H7 (cell line): Measurements from ENCODE around the gene ARHGAP33. TPM values are rescaled to one million over a fixed set of nuclear protein-coding genes. Genes with fewer than 3 reads are reported as not detected.

Experiments
- DNase-seq: peaks from one replicate; pipeline ENCODE4 v3.0.0; 2012
- H3K27me3 ChIP-seq: 2 replicates; pipeline ENCODE4 v1.6.0; 2011; ENCODE audit warnings: mild to moderate bottlenecking, low read length; ENCODE audit not compliant: control insufficient read depth, insufficient read depth
- H3K36me3 ChIP-seq: replicated peaks from 2 replicates; pipeline ENCODE4 v1.5.1; 2011; ENCODE audit warnings: low read length; ENCODE audit not compliant: control insufficient read depth, insufficient read depth
- H3K4me3 ChIP-seq: 2 replicates; pipeline ENCODE4 v1.5.1; 2011; ENCODE audit warnings: low read depth, mild to moderate bottlenecking, control low read depth, low read length, moderate library complexity; ENCODE audit not compliant: insufficient read depth
- total RNA-seq: library from RNA; depleted of rRNA; stranded (reverse); fragments of >200 nt; shearing (Covaris generic); gene quantifications from 2 replicates; pipeline ENCODE4 v1.2.3, GENCODE V29; 2014

ARHGAP33 gene
- total RNA-seq, 1 experiment from 2014 or later = 3.7 TPM

DNA sequence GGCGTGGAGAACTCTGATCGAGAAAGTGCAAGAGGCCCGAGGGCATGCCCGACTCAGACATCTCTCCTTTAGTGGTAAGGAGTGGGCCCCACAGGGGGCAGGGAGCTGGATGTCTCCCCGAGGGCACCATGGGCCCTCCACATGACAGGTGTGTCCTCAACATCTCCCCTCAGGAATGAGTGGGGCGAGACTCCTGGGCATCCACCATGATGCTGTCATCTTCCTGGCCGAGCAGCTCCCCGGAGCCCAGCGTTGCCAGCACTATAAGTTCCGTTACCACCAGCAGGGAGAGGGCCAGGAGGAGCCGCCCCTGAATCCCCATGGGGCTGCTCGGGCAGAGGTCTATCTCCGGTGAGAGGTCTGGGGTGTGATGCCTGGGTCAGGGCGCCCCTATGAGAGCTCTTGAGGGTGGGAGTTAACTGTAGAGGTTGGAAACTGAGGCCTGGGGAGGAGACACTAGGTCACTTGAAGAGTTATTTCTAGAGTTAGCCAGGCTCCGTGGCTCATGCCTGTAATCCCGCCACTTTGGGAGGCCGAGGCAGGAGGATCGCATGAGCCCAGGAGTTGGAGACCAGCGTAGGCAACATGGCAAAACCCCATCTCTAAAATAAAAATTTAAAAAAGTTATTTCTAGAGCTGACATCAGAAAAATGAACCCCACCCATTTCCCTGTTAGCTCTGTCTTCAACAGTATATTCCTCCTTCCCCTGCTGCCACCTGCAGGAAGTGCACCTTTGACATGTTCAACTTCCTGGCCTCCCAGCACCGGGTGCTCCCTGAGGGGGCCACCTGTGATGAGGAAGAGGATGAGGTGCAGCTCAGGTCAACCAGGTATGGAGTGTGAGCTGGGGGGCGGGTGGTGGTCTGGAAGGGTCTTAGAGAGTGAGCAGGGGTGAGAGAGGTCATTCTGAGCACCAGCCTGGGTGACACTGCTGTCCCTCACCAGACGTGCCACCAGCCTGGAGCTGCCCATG, 38.2 kb upstream of the ARHGAP33 start:
- H3K36me3 ChIP-seq = peaks cover 26% of the 10 kb centered on the region
- DNase-seq = no peak

DNA sequence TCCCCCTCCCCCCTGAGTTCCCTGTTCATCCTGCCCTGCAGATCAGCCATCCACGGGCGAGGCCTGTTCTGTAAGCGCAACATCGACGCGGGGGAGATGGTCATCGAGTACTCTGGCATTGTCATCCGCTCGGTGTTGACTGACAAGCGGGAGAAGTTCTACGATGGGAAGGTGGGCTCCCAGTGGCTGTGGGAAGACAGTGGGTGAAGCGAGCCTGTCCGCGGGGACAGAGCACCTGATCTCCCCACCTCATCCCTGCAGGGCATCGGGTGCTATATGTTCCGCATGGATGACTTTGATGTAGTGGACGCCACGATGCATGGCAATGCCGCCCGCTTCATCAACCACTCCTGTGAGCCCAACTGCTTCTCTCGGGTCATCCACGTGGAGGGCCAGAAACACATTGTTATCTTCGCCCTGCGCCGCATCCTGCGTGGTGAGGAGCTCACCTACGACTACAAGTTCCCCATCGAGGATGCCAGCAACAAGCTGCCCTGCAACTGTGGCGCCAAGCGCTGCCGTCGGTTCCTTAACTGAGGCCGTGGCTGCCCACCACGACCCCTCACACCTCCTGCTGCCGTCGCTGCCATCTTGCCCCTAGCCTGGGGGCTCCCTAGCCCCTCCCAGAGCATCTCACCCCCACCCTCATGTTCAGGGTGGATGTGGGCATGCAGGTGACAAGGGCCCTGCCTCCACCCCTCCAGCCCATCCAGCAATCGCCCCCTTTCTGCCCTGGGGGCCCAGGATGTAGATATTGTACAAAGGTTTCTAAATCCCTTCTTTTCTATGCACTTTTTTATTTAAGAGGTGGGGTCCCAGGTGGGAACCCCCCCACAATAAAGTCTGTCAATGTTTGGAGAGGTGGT, 37.1 kb upstream of the ARHGAP33 start:
- Histone ChIP-seq H3K27me3 (no peaks in the 10 kb centered on the region), H3K36me3 (peaks cover 26% of the 10 kb centered on the region), H3K4me3 (no peak overlapping the region)
- no peak for DNase-seq

More for the DNA sequence above, 38.2 kb upstream of the ARHGAP33 start:
- Histone ChIP-seq H3K27me3 (no peaks in the 10 kb centered on the region), H3K4me3 (no peak overlapping the region)

DNA sequence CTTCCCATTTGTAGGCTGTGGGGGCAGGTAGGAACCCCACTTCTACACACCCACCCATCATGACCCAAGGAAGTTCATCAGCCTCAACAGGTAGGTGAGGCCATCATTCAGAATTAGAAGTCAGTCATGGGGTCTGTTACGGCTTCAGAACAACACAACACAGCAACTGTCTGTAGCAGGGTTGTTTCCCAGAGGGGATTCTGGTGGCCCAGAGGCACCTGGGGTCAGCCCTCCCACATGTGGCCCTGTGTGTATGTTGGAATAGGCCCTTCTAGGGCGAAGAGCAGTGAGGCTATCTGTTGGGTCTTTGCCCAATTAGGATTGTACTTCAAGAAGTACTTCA, 36.5 kb upstream of the ARHGAP33 start:
- Histone ChIP-seq H3K4me3 (no peak overlapping the region), H3K36me3 (peaks cover 24% of the 10 kb centered on the region), H3K27me3 (no peaks in the 10 kb centered on the region)
- no peak for DNase-seq

DNA sequence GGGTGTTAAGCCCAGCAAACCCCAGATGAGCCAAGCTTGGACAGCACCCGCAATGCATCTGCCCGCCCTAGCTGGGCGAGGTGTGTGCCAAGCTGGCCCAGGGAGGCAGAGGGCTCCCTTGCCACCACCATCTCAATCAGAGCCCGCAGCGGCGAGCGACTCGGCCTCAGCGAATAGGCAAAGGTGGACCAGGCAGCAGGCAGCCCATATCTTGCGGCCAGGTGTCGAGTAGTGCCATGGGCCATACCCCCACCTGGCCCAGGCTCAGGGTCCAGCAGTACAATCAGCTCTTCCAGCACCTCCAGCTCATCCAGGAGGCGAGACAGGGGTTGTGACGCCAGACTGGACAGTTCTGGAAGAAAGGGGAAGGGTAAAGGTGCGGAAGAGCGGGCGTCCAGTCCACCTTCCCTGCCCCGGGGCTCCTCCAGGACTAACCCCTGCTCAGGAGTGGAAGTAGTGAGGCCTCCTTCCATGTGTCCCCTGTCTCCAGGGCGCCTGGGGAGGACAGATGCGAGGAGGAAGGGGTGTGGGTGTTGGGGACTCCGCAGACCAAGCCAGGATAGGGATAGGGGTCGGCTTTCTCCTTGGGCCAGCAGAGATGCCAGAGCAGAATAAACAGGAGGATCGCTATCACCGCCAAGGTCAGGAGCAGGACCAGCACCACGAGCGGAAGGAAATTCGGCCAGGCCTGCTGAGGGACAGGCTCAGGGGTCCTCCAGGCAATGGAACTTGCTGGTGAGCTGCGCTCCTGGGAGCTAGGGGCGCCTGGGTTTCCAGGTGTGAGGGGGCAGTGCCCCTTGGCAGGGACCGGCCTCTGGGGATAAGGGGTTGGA, 35.9 kb upstream of the ARHGAP33 start:
- Histone ChIP-seq H3K36me3 (peaks cover 22% of the 10 kb centered on the region), H3K4me3 (peak overlapping the region; percentile 69), H3K27me3 (no peaks in the 10 kb centered on the region)
- peak; percentile 72 for DNase-seq

DNA sequence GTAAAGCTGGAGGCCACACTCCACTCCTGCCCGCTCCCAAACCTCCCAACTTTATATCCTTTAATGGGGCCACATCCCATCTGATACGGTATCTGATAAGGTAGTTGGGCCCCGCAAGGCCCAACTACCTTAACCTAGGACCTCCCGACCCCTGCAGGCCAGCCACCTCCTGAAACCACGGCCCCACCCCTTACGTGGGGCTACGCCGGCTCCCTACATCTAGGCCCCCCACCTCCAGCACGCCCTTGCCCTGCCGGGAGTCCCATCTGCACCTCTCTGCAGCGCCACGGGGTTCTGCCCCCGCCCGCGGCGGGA, 35.3 kb upstream of the ARHGAP33 start:
- H3K36me3 ChIP-seq = peaks cover 21% of the 10 kb centered on the region
- DNase-seq = no peak

DNA sequence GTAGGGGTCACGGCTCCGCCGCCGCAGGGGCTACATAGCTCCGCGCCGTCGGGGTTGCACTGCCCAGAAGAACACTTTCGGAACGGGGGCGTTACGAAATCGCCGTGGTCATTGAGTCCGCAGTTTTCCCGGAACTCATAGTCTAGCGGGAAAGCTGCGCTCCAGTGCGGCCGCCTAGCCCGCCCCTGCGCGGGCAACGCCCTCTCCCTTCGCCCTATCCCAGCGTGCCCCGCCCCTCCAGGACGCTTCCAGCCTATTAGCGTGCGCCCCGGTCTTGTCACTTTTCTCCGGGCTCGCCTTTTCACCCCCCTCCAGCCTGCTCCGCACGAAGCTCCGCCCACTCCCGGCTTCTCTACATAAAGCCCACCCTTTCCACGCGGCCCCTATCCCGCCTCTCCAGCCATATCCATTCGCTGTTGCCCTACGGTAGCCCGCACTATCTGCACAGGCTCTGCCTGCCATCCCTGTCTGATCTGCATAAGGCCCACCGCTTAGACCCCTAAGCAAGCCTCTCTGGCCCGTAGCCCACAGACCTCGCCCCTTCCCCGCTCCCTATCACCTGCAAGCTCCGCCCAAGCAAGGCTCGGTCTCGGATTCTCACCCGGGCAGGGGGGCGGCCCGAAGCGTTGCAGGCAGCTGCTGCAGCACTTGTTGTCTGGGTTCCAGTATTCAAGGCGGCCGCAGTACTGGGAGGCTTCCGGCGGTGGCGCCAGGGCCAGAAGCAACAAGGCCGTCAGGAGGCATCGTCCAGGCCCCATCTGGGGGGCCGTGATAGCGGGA, 34.8 kb upstream of the ARHGAP33 start:
- Histone ChIP-seq H3K4me3 (peak overlapping the region; percentile 69), H3K27me3 (no peaks in the 10 kb centered on the region), H3K36me3 (peaks cover 16% of the 10 kb centered on the region)
- DNase-seq = peak; percentile 100

More for the DNA sequence above, 35.3 kb upstream of the ARHGAP33 start:
- Histone ChIP-seq H3K4me3 (peak overlapping the region; percentile 69), H3K27me3 (no peaks in the 10 kb centered on the region)

DNA sequence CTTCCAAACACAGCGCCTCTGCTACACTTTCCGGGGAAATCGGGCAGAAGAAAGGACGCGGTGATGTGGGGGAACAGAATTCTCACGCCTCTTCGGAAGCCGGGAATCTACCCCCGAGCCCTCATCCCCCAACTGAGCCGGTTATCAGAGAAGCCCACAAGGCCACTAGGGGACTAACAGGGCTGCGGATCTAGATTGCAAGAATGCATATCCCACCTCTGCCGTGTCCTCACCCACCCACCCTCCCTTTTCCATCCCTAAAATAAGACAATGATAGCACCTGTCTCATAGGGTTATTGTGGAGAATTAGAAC, 34.2 kb upstream of the ARHGAP33 start:
- DNase-seq = no peak
- Histone ChIP-seq H3K36me3 (peaks cover 16% of the 10 kb centered on the region), H3K4me3 (peak overlapping the region; percentile 61), H3K27me3 (no peaks in the 10 kb centered on the region)

DNA sequence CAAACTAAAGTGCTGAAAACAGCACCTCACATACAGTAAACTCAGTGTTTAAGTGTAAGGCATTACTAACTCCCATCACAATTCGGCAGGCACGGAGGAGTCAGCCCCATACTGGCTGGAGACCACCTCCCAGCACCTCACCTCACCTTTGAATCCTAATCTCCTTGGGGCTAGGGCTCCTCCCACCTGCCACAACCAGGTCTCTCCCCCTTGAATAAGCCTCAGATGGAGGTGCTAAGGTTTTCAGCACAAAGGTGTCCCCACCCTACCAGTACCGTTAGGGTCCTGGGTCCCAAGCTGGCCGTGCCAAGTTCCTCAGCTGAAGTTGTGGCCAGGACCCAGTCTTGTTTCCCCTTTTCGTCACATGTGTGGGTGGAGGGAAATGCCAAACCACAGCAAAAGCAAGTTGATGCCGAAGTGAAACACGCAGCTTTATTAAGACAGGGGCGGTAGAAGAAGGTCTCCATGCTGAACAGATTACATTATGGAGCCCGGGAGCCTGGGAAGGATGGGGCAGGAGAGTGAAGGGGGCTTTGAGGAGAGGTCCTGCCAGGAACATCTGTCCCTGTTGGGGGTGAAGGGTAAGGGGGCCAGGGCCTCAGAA, 33.1 kb upstream of the ARHGAP33 start, which contains the start of gene IGFLR1:
IGFLR1 (minus strand) TSS at position 332 of the 604 bp plus-strand sequence. CDS start 1,272 bp downstream, outside the sequence.
- no peaks in the 10 kb centered on the region for H3K27me3 ChIP-seq
- no peak for DNase-seq
- peak within 1 kb of the TSS; percentile 61 for H3K4me3 ChIP-seq
- H3K36me3 ChIP-seq = peaks cover 10% of the 10 kb centered on the region

DNA sequence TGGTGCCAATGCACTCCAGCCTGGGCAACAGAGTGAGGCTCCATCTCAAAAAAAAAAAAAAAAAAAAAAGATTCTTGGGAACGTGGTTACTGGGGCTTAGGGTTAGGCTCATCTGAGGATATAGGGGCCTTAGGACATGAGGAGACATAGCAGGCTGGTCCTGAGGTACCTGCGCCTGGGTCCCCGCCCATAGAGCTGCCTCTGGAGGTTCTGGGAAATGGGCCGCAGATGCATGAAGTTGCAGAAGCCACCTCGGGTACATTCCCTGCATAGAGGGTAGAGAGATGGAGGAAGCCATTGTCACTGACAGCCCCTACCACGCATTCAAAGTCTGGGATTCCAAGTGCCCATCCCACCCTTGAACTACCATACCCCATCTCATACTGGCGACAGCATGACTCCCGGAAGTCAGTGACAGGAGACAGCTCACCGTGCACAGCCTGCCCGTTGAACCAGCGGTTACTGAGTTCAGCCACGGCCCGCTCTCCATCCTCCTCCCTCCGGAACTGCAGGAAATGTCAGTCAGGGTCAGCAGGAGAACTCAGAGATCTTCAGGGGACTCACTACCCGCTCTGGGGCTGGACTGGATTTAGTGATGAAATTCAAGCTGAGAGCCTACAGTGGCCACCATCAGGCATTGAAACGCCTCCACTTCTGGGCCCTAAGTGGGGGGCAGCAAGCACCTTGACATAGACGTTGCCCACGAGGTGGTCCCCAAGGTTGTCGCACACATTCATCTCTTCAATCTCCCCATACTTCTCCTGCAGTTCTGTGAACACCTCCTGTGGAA, 31.5 kb upstream of the ARHGAP33 start:
- H3K27me3 ChIP-seq = no peaks in the 10 kb centered on the region
- DNase-seq = no peak
- H3K4me3 ChIP-seq = no peak overlapping the region
- peaks cover 2% of the 10 kb centered on the region for H3K36me3 ChIP-seq

DNA sequence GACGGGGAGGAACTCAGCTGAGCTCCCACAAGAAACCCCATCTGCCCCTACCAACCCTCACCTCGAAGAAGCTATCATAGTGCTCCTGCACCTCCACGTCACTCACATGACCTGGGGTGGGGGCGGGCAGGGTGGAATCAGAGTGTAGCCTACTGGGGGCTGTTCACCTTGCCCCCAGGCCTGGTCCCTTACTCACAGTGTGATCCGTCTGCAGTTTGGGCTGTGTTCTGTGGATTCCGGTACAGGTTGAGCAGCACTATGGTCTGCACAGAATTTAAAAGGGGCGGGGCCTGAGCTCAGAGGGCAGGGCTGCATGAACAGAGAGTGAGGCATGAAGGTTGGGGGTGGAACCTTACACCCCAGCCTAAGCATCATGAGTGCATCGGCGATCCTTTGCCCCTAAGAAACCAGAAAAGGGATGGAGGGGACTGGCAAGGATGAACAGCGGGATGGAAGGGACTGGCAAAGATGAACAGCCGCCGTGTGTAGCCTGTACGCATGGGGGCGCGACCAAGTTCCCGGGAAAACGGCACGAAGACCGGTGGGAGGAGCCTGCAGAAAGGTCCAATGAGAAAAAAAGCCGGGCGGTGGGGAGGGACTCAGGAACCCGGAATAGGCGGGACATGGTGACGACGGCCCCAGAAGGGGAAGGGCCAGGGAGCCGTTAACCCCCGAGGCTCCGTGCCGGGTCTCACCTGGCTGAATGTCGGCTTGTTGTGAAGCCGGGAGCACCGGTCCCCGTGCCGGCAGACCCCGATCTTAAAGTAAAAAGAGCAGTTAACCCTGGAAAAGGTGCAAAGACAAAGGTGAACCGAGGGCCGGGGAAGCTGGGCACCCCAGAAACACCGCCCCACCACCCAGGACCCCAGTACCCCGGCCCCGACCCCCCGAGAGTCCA, 30.7 kb upstream of the ARHGAP33 start:
- Histone ChIP-seq H3K27me3 (no peaks in the 10 kb centered on the region), H3K36me3 (peaks cover 1% of the 10 kb centered on the region), H3K4me3 (peak overlapping the region; percentile 69)
- DNase-seq = peak; percentile 92

DNA sequence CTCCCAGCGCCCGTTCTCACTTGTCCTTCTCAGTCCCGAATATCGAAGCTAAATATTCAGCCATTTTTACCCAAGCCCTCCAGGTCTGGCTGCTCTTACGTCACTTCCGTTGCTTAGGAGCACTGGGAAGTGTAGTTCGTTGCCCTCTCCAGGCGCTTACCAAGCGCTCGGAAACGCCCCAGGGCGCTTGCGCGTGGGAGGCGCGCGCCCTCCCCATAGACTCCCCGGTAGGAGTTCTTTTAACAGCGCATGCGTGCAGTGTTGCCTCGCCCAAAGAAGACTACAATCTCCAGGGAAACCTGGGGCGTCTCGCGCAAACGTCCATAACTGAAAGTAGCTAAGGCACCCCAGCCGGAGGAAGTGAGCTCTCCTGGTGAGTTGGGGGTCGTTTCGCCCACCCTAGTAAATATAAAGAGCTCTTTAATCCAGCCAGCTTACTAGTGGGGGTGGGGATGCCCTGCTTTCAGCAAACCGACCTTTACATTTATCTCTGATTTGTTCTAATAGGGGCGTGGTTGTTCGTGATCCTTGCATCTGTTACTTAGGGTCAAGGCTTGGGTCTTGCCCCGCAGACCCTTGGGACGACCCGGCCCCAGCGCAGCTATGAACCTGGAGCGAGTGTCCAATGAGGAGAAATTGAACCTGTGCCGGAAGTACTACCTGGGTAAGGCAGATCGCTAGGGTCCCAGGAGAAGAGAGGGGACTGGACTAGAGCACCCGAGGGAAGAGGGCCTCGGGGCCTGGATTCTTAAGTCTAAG, 29.9 kb upstream of the ARHGAP33 start, which contains the start of the genes PSENEN and U2AF1L4:
PSENEN (plus strand) TSS at position 324 of the 759 bp plus-strand sequence; CDS start at position 604, 280 bp downstream.
U2AF1L4 (minus strand) TSS at position 91 of the 759 bp plus-strand sequence; CDS start at position 64, 27 bp downstream.
- Histone ChIP-seq H3K27me3 (no peaks in the 10 kb centered on the region), H3K36me3 (peaks cover 1% of the 10 kb centered on the region)
- DNase-seq = peak; percentile 95

More for the DNA sequence above, 29.9 kb upstream of the ARHGAP33 start, which contains the start of the genes PSENEN and U2AF1L4:
- peak within 1 kb of the TSS; percentile 79 for H3K4me3 ChIP-seq
